ENCODE data around the gene PLEKHA7.
A peak's percentile ranks its signal among the peaks of the same experiment; 100 is the strongest.
"Not testable (repeated sequence)": the region's sequence is repeated elsewhere in the genome, so short reads cannot be mapped to it uniquely, and the experiment has no call there.

Gene PLEKHA7

DNA sequence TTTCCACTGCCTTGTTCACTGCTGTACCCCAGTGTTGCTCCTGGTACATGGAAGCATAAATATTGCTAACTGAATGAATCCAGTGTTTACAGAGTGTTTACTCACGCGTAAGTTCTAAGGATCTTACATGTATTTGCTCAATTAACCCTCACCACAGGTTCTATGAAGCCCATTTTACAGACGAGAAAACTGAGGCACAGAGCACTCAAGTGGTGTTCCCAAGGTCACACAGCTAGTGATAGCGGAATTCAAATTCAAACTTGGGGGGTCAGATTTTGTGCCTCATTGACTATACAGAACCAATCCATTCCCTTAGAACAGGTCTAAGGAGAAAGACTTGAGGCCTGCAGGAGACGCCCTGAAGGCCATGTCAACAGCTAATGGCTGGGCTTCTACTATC, 72.3 kb downstream of the PLEKHA7 start:
- no peak for DNase-seq

- no peak for DNase-seq
Measured at GRCh38 chr11:16938061-16938460, 76.2 kb downstream of the PLEKHA7 start.

DNA sequence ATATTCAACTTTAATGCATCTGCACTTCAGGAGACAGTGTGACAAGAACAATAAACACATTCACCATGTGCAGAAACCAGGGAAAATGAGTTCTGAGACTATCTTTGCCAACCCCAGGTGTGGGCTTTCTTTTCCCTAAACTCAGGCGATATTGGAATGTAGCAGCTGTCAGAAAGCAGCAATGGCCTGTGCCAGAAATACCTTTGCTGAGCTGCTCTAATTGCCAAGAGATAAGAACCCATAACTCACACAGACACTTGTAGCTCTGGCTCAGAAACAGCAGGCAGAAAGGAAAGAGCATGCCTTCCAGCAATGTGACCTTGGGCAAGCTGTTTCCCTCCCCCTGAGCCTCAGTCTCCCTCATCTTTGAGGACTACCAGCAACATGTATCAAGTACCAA, 77.6 kb downstream of the PLEKHA7 start:
- no peak for DNase-seq

- no peak for DNase-seq
Measured at GRCh38 chr11:16935518-16936302, 78.5 kb downstream of the PLEKHA7 start.

GRCh38 chr11:16933756-16934603, 80.2 kb downstream of the PLEKHA7 start:
- DNase-seq, result no peak

GRCh38 chr11:16933291-16933690, 80.9 kb downstream of the PLEKHA7 start:
- DNase-seq, result no peak

DNA sequence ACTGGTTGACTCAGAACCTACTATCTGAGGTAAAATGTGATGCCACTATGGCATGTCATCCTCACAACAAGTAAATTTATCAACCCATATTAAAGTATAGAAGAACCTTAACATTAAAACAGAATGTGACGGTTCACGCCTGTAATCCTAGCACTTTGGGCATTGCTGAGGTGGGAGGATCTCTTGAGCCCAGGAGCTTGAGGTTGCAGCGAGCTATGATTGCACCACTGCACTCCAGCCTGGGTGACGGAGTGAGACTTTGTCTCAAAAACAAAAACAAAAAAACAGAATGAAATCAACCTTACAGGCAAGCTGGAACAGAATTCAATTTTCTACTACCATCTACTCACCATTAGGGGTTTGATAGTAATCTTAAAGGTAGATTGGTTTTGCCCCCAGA, 86.2 kb downstream of the PLEKHA7 start:
- DNase-seq, result no peak

GRCh38 chr11:16926883-16927626, 87.2 kb downstream of the PLEKHA7 start:
- DNase-seq, result no peak

DNA sequence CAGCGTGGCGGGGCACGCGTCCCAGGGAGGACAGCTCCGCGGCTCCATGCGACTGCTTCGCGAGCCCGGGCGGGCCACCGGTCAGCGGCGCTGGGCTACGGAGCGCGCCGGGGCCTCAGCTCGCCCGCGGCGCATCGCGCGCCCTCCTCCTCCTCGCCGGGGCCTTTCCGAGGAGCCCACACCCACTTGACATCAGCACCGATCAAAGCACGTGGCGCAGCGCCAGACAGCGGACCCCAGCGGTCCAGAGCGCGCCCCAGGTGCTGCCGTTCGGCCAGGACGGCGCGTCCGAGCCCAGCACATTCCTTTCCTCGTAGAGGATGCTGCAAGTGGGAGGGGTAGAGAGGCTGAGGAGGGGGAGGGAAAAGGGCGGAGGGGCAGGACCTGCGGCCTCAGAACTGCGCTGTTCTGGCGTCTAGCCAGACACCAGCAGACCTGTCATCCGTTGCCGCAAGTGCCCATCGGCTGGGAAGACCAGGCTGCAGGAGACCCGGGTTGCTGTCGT, 88.6 kb downstream of the PLEKHA7 start:
- peak in 1 of 2 experiments; percentile 67 for DNase-seq

DNA sequence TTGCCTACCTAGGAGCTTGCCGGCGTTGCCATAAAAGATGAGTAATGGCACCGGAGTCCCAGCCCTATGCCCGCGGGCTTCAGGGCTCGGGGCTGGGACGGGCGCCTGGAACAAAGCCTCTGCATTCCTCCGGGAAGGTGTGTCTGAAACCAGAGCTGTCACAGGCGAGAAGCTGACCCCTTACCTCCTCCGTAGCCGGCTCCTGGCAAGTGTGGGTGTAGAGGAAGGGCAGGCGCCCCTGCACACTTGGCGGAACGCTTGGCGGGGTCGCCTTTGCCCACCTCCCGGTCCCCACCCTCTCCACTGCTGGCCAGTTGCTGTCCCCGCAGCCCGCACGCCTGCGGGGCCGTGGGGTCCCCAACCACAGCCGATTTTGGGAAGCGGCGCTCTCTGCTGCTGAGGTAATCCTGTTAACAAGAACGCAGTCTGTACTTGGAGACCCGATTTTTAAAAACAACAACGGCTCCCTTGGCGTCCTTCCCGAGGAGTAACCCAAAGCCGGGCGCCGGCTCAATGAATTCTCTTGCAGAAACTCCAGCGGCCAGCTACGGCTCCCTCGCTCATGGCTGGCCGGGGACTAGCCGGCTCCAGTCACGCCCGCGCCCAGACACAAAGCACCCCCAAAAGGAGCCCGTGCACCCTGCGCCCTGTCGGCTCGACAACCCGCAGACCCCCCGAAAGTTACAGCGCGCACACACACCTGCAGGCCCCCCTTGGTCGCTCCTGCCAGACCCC, 89.2 kb downstream of the PLEKHA7 start:
- DNase-seq, result no peak

GRCh38 chr11:16924462-16924825, 89.8 kb downstream of the PLEKHA7 start:
- no peak for DNase-seq

DNA sequence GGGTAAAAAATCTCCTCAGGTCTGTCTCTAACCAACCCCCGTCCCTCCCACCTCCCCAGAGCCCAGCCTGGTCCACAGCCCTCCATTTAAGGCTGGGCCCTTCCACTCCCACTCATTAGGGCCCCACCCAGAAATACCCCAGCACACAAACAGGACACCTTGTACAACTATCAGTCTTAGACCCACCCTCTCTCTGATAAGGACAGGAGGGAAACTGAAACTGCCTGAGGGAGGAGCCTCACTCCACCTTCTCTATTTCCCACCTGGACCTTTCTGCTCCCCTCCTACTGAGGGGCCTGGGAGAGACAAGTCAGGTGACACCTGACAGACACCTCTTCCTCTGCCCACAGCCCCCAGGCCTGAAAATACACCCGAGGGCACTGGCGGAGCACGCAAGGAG, 90.2 kb downstream of the PLEKHA7 start:
- no peak for DNase-seq

- DNase-seq, result no peak
Measured at GRCh38 chr11:16921668-16922067, 92.5 kb downstream of the PLEKHA7 start.

DNA sequence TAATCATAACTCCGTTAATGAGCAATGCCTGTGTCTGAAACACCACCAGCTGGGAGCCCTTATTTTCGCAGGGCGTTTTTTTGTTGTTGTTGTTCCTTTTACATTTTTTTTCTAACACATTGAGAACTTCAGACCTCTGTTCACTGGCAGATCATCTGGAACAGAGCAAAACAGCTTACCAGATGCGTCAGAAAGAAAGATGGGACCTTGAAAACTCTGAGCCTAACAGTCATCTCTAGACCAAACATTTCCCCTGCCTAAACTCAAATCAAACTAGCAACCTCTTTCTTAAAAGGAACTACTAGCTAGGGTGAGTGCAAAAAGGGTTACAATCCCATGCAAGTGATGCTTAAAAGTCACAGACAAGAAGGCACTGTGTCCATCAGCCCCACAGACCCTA, 93.2 kb downstream of the PLEKHA7 start:
- DNase-seq, result no peak

GRCh38 chr11:16920559-16920958, 93.7 kb downstream of the PLEKHA7 start:
- no peak for DNase-seq

- not testable (repeated sequence) for DNase-seq
Measured at GRCh38 chr11:16918543-16919182, 95.6 kb downstream of the PLEKHA7 start.

DNA sequence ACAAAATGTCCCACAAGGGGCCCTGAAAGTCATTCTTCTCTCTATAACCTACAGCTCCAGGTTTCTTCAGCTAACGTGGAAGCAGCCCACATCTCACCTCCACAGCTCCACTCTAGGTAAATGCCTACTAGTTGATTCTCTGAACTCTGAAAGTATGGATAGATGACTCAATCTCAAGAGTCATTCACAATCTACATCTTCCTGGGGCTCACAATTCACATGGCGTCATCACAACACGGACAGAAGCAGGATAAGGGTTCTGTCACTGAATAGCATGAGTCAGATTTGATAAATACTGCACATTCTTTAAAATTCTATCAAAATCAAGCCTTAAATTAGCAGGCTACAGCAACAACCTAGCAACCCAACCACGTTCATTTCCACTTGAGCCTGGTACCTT, 96.3 kb downstream of the PLEKHA7 start:
- no peak for DNase-seq

DNA sequence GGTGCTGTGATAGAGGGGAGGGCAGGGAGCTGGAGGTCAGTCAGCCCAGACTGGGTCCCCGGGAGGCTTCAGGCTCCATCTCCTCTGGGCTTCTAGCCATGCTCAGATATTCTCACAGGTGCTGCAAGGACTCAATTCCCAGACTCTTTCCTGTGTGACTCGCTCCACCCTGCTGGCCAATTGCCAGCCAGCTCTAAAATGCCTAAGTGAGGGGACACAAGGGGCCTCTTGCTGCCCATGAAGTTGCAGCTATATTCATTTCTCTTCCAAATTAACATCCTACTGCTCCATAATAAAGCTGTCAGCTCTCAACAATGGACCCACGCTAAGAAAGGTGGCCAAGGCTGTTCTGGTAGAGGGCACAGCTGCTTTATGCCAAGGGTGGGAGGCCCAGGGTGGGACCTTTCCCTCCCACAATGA, 101.5 kb downstream of the PLEKHA7 start:
- DNase-seq, result peak; percentile 87 to 89

DNA sequence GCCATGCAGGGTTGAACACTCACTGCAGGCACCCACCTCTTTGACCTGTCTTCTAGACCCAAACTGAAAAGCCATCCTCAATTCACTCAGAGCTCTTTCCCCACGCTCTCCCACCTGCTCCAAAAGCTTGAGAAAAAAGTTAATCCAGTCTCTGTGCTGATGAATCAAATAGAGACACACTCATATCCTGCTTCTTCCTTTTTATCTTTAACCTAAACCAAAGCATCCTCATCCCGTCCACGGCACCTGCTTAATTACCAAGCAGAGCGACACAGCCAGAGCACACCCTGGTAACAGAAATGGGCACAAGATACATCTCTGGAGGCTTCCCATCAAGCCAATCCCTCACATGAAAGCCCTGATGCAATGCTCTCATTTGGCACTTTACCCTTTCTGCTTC, 102.6 kb downstream of the PLEKHA7 start:
- no peak for DNase-seq

DNA sequence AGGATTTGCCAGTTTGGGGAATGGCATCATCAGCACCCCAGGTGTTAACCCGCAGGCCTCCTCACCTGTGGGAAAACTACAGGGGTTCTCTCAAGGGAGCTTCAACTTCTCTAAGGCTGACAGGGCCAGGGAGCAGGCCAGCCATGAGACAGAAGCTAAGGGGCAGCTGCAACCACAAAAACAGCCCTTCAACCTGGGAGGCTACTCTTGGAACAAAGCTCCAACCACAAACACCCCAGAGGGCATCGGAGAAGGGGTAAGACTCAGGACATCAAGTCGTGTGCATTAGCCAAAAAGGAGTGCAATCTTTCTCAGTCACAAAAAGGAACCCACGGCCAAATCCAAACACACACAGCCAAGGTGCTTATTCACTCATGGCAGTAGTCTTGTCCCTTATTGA, 103.0 kb downstream of the PLEKHA7 start:
- DNase-seq, result no peak

GRCh38 chr11:16909359-16910035, 104.7 kb downstream of the PLEKHA7 start:
- DNase-seq, result peak; percentile 39 to 51

Data from NCI-H187 (cell line).